Epithelial cell of proximal tubule (primary cell): ENCODE data around the gene HCK. TPM values are rescaled to one million over a fixed set of nuclear protein-coding genes. Genes with fewer than 3 reads are reported as not detected.
"Not testable (repeated sequence)": the region's sequence is repeated elsewhere in the genome, so short reads cannot be mapped to it uniquely, and the experiment has no call there.

Experiments
- DNase-seq: peaks from one replicate; pipeline ENCODE4 v3.0.0-alpha.2; 2011; ENCODE audit warnings: low read depth
- H3K4me3 ChIP-seq: 2 replicates; pipeline ENCODE4 v1.5.1; 2011; ENCODE audit warnings: low read depth, mild to moderate bottlenecking, low read length
- CTCF ChIP-seq: conservative IDR thresholded peaks from 2 replicates; pipeline ENCODE4 v1.5.1; 2012; ENCODE audit warnings: low read depth, mild to moderate bottlenecking, low read length
- total RNA-seq: library from RNA; depleted of rRNA; stranded (reverse); fragments of >200 nt; gene quantifications from 2 replicates; pipeline ENCODE4 v1.2.3, GENCODE V29; 2015

HCK gene
- total RNA-seq, 1 donor from 2014 or later: not detected

DNA sequence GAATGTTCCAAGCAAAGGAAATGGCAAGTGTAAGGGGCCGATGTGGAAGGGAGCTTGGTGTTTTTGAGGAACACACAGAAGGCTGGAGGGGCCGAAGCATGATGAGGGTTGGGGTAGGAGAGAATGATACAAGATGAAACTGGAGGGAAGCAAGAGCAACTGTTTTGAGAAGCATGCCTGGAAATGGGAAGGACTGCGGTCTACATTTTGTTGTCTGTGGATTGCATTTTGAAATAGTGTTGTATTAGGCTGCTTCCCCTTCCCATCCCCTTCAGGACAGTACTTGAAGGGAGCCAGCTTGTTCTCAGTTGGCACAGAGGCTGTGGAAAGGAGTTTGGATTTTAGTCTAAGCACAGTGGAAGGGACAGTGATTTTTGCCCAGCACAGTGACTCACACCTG, 59.7 kb downstream of the HCK start:
- no peak overlapping the region for H3K4me3 ChIP-seq
- DNase-seq: no peak
- no peak for TF ChIP-seq CTCF

DNA sequence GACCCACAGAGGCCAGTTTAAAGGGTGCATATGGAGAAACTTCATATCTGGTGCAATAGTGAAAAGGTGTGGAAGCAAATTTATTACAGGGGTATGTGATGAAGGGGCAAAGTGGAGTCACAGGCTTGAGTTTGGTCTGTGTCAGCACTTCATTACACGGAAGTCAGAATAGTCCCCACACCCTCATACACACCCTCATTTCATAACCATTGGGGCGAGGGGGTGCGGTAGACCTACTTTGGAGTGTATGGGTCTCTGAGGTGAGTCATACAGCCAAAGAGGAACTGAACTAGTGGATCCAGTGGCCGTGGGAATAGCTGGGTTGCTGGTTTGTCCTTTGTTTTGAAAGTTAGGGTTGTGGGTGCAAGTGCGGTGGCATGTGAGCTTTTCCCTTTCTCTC, 60.8 kb downstream of the HCK start:
- DNase-seq: no peak
- TF ChIP-seq CTCF: no peak

GRCh38 chr20:32113591-32114260, 61.7 kb downstream of the HCK start:
- TF ChIP-seq CTCF: no peak
- no peak for DNase-seq
- H3K4me3 ChIP-seq: no peak overlapping the region

More for the DNA sequence above, 60.8 kb downstream of the HCK start:
- H3K4me3 ChIP-seq: no peak overlapping the region

- TF ChIP-seq CTCF: no peak
- no peak for DNase-seq
- H3K4me3 ChIP-seq: no peak overlapping the region
Measured at GRCh38 chr20:32114305-32114960, 62.4 kb downstream of the HCK start.

GRCh38 chr20:32115211-32115767, 63.2 kb downstream of the HCK start:
- no peak for DNase-seq
- no peak for TF ChIP-seq CTCF

GRCh38 chr20:32116079-32116521, 64.1 kb downstream of the HCK start:
- DNase-seq: no peak
- no peak for TF ChIP-seq CTCF
- H3K4me3 ChIP-seq: no peak overlapping the region

More at GRCh38 chr20:32115211-32115767, 63.2 kb downstream of the HCK start:
- no peak overlapping the region for H3K4me3 ChIP-seq

DNA sequence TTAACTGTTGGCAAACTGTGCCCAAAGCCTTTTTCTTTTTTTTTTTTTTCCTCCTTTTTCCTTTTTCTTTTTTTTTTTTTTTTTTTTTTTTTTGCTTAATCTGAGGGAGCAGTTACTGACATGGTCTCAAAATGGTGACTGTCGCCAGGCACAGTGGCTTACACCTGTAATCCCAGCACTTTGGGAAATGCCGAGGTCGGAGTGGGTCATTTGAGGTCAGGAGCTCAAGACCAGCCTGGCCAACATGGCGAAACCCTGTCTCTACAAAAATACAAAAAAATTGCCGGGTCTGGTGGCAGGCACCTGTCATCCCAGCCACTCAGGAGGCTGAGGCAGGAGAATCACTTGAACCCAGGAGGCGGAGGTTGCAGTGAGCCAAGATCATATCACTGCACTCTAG, 64.8 kb downstream of the HCK start:
- H3K4me3 ChIP-seq, DNase-seq: not testable (repeated sequence)

GRCh38 chr20:32118427-32118826, 66.4 kb downstream of the HCK start:
- not testable (repeated sequence) for DNase-seq, H3K4me3 ChIP-seq
